Bronchial epithelial cell (primary cell): Measurements from ENCODE around the gene PICALM. TPM values are rescaled to one million over a fixed set of nuclear protein-coding genes. Genes with fewer than 3 reads are reported as not detected.

Experiments
- DNase-seq: peaks from one replicate; pipeline ENCODE4 v3.0.0-alpha.2; 2010; ENCODE audit warnings: low read depth
- FAIRE-seq: peaks from 2 replicates; lab custom pipeline; 2011; peaks lifted over from hg19 to GRCh38; lab: Jason Lieb, UNC
- H3K27me3 ChIP-seq: 2 replicates; pipeline ENCODE4 v1.5.1; 2011; ENCODE audit warnings: low read length; ENCODE audit not compliant: control insufficient read depth, insufficient read depth
- H3K36me3 ChIP-seq: 2 replicates; pipeline ENCODE4 v1.5.1; 2011; ENCODE audit warnings: low read length; ENCODE audit not compliant: control insufficient read depth, insufficient read depth
- H3K4me3 ChIP-seq: 2 replicates; pipeline ENCODE4 v1.5.1; 2011; ENCODE audit warnings: mild to moderate bottlenecking, low read depth, low read length, control low read depth
- CTCF ChIP-seq: IDR thresholded peaks from 2 replicates; pipeline ENCODE4 v1.5.1; 2011; ENCODE audit warnings: mild to moderate bottlenecking, moderate library complexity, low read length, control low read depth, inconsistent platforms; ENCODE audit not compliant: insufficient read depth, severe bottlenecking
- total RNA-seq: library from RNA; depleted of rRNA; stranded (reverse); fragments of >200 nt; gene quantifications from 2 replicates; pipeline ENCODE4 v1.2.1, GENCODE V29; 2014

The PICALM gene
- total RNA-seq, 1 donor from 2014 or later = 203 TPM

DNA sequence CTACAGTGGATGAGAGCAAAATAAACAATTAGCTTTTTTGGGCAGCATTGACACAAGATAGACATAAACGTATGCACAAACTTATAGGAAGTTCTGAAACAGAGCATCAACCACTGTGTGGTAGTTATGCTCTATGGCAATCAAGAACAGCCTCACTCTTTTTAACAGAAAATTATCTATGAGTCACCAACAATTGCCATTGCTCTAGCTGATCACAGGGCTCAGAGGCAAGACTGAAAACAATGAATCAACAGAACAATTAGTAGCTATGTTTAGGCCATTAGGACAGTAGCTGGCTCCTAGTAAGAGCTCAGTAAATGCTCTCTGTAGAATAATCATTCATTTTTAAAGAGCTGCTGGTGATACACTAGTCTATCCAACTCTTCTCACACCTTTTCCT is 34.9 kb upstream of the PICALM start:
- H3K4me3 ChIP-seq = no peak overlapping the region
- DNase-seq (peak; percentile 58), FAIRE-seq (no peak)
- no peaks in the 10 kb centered on the region for H3K27me3 ChIP-seq
- no peak for TF ChIP-seq CTCF
- no peaks in the 10 kb centered on the region for H3K36me3 ChIP-seq

GRCh38 chr11:86101941-86102407 is 33.1 kb upstream of the PICALM start:
- no peak for TF ChIP-seq CTCF
- H3K4me3 ChIP-seq = no peak overlapping the region
- DNase-seq (peak; percentile 80), FAIRE-seq (no peak)
- H3K36me3 ChIP-seq = no peaks in the 10 kb centered on the region
- no peaks in the 10 kb centered on the region for H3K27me3 ChIP-seq

GRCh38 chr11:86101493-86101892 is 32.6 kb upstream of the PICALM start:
- DNase-seq = peak; percentile 83
- no peak overlapping the region for H3K4me3 ChIP-seq
- H3K27me3 ChIP-seq = no peaks in the 10 kb centered on the region
- H3K36me3 ChIP-seq = no peaks in the 10 kb centered on the region
- FAIRE-seq = no peak
- no peak for TF ChIP-seq CTCF

- no peak for TF ChIP-seq CTCF
- DNase-seq (peak; percentile 97), FAIRE-seq (no peak)
- H3K4me3 ChIP-seq = no peak overlapping the region
- H3K27me3 ChIP-seq = no peaks in the 10 kb centered on the region
- H3K36me3 ChIP-seq = no peaks in the 10 kb centered on the region
Measured at GRCh38 chr11:86099874-86100273, 31.0 kb upstream of the PICALM start.

- FAIRE-seq (no peak), DNase-seq (no peak)
- TF ChIP-seq CTCF = no peak
- H3K27me3 ChIP-seq = no peaks in the 10 kb centered on the region
- no peaks in the 10 kb centered on the region for H3K36me3 ChIP-seq
- no peak overlapping the region for H3K4me3 ChIP-seq
Measured at GRCh38 chr11:86097980-86098379, 29.1 kb upstream of the PICALM start.

DNA sequence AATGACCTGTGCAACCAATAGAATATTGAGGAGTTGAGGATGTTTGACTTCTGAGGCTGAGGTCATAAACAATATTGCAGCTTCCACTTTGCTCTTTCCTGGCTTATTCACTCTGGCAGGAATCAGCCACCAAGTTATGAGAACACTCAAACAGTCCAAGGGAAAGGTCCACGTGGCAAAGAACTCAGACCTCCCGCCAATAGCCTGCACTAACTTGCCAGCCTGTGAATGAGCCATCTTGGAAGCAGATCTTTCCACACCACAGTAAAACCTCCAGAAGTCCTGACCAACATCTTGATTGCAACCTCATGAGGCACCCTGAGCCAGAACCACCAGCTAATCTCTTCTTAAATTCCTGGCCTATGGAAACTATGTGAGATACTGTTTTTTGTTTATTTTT is 22.7 kb upstream of the PICALM start:
- no peak for TF ChIP-seq CTCF
- H3K36me3 ChIP-seq = no peaks in the 10 kb centered on the region
- H3K27me3 ChIP-seq = no peaks in the 10 kb centered on the region
- peak; percentile 55 for FAIRE-seq
- DNase-seq = peak; percentile 73
- no peak overlapping the region for H3K4me3 ChIP-seq
